HG02798 (cell line): ENCODE measurements around the gene CLEC18A.

Experiments used
- ATAC-seq: cut with Tn5 transposase; IDR thresholded peaks from one replicate; pipeline ENCODE4 v1.9.1; 2021; ENCODE audit warnings: mild to moderate bottlenecking; ENCODE audit not compliant: unreplicated experiment, poor library complexity

The CLEC18A gene

DNA sequence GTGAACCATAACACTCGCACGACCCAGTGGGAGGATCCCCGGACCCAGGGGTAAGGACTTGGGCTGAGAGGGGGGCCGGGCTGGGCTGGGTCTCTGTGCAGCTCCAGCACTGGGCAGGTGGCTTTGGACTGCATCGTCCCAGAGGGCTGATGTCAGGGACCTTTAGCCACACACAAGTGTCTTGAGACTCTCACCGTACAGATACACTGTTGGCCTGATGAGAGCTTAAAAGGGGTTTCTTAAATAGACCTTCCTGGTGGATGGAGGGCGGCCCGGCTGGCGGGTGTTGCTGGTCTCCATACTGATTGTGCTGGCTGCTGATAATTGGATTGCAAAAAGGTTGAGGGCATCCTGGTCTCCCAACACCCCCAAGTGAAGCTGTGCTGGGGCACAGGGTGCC, 21.7 kb upstream of the CLEC18A start:
- ATAC-seq: no peak

DNA sequence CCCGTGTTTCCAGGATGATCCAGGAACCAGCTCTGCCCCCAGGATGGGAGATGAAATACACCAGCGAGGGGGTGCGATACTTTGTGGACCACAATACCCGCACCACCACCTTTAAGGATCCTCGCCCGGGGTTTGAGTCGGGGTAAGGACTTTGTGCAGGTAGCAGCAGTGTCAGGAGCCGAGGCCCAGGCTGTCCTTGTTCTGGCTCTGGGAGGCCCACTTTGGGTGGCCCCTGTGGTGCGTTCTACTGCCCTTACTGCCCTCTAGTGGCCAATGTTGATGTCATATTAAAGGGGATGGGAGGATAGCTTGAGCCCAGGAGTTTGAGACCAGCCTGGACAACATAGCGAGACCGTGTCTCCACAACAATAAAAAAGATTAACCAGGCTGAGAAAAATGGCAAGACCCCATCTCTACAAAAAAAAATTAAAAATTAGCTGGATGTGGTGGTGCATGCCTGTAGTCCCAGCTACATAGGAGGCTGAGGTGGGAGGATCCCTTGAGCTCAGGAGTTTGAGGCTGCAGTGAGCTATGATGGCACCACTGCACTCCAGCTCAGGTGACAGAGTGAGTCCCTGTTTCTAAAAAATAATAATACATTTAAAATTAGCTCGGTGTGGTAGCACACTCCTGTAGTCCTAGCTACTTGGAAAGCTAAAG, 20.9 kb upstream of the CLEC18A start:
- ATAC-seq: peak; percentile 53

DNA sequence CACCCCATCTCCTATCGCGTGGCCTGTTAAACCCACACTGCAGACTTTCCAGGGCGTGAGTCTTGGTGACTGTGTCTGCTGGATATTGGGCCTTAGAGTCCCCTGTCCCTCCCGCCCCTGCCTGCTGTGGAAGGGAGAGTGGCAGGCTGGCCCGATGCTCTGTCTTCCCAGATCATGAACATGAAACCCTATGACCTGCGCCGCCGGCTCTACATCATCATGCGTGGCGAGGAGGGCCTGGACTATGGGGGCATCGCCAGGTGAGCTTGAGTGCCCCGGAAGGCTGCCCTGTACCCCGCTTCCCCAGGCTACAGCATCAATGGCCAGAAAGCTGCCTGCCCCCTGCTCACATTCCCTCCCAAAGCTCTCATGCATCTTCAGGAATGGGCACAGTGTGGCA, 19.5 kb upstream of the CLEC18A start:
- ATAC-seq: no peak

DNA sequence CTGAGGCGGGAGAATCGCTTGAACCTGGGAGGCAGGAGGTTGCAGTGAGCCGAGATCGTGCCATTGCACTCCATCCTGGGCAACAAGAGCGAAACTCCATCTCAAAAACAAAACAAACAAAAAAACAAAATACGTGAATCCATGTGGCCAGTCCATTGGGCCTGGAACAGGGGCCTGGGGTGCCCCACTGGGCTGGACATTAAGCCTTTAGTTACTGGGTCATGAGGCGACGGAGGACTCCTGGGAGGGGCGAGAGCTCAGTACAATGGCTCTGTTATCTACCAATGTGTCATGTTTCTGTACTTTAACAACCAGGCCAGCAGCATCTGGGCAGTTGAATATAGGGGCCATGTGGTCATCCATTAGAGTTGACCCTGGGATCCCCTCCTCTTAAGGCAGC, 18.9 kb upstream of the CLEC18A start:
- no peak for ATAC-seq

DNA sequence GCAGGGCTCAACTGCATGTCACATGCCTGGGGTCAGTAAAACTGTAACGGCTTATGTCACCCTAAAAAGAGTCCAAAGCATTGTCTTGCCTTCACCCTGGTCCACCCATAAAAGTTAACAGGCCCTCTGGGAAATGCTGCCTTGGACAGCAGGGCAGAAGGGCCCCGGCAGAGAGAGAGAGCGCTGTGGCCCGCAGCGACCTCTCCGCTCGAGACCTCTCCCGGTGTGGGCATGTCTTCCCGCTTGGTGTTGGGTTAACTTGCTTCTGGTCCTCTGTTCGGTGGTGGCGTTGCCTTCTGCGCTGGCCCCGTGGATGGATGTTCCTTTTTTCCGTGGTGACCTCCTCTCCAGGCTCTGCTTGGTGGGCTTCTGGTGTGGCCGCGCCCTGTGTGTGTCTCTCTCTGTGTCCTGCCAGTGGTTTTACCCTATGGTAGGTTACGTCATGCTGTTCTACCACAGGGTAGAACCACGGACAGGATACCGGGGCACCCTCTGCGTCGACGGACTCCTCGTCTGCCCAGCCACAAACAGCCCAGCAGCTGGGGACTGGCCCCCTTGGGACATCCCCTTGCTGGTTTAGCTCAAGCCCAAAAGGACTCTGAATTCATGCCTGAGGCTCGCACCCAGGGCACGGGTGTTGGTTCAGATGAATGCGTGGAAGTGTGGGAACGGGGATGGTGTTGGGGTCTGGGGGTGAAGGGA, 18.3 kb upstream of the CLEC18A start:
- no peak for ATAC-seq

DNA sequence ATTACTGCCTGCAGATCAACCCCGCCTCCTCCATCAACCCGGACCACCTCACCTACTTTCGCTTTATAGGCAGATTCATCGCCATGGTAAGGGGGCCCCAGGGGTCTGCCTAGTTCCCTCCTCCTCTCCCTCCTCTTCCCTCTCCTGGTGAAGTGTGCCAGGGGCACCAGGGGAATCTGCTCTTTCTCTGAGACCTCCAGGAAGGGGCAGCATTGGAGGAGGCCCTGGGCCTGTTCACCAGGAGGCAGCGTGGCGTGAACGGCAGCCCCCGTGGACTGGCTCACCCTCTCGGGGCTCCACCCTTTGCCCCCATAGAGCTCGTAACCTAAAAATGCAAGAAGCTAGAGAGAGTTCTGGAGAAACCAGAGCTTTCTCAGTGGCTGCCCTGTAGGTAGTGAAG, 17.1 kb upstream of the CLEC18A start:
- ATAC-seq: no peak

DNA sequence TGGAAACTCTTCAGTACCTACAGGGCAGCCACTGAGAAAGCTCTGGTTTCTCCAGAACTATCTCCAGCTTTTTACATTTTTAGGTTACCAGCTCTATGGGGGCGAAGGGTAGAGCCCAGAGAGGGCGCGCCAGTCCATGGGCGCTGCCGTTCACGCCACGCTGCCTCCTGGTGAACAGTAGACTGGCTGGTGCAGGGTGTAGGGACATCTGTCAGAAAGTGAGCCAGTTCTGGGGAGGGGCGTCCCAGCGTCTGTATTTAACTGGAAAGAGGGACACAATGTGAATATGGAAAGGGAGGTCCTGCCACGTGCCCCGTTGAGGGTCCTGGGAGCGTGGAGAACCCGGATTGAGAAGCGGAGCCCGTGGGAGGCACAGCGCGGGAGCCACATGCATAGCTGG, 16.4 kb upstream of the CLEC18A start:
- no peak for ATAC-seq

DNA sequence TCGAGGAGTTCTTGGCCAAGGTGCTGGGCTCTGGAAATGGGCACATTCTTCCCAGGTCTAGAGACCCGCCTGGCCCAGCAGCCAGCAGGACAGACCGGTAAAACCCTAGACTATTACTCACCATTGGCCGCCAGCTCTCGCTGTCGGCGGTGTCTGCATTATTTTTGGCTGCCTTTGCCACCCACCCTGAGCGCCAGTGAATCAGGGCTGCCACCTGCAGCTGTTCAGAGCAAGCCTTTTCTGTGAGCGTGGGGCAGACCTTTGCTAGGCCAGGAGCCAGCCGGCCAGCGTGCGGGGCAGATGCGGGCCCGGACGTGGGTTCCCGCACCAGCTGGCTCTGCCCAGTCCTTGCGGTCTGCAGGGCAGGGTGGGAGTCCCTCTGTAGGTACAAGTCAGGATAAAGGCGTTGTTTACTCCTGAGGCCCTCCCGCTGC, 15.8 kb upstream of the CLEC18A start:
- no peak for ATAC-seq

DNA sequence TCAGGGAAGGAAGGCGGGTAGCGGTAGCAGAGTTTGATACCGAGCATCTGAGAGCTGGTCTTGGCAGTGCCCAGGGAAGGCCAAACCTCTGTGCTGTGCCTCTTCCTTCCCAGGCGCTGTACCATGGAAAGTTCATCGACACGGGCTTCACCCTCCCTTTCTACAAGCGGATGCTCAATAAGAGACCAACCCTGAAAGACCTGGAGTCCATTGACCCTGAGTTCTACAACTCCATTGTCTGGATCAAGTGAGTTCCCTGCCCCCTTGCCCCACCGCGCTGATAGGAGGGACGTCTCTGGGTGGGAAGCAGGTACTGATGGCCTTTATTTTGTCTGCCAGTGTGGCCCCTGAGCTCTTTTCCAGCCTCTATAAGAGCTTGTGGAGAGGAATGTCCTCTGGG, 15.4 kb upstream of the CLEC18A start:
- no peak for ATAC-seq

DNA sequence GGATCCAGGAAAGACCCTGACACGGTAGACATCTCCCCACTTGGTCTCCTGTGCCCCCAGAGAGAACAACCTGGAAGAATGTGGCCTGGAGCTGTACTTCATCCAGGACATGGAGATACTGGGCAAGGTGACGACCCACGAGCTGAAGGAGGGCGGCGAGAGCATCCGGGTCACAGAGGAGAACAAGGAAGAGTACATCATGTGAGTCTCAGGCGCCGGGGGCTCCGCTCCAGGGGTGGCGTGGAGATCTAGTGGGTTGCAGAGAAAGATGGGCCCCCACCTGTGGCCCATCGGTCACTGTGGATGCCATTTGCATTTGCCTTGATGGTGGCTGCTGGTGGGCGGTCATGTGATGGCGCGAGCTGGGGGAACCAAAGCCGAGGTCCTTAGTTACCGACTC, 14.9 kb upstream of the CLEC18A start:
- ATAC-seq: no peak

DNA sequence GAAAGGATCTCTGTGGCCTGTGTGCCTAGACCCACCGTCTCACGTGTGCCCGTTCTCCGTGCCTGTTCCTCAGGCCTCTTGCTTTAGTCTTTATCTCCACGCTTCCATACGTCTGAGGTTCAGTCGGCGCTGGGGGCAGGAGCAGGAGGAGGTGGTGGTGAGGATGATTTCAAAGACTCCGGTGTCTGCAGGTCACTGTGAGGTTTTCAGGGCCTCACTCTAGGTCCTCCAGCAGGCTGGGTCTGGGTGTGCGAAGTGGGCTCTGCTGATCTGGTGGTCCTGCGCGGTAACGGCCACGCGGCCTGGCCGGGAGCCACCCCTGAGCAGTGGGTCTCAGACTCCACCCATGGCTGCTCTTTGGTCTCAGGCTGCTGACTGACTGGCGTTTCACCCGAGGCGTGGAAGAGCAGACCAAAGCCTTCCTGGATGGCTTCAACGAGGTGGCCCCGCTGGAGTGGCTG, 14.4 kb upstream of the CLEC18A start:
- ATAC-seq: no peak

DNA sequence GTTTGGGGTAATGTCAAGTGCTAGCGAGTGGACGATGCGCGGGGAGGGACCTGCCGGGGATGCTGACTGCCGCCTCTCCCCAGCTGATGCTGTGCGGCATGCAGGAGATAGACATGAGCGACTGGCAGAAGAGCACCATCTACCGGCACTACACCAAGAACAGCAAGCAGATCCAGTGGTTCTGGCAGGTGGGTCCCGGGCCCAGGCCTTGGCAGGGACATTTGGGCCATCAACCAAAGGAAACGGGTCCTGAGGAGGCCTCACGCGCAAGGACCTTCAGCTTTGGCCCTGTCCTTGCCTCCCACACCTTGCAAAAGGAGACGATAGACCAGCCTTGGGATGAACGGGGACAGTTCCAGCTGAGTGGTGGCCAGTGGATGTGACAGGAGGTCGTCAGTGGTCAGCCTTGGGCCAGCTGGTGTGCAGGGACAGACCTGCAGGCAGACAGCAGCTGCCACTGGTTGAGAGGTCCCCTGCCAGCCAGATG, 13.6 kb upstream of the CLEC18A start:
- ATAC-seq: no peak

DNA sequence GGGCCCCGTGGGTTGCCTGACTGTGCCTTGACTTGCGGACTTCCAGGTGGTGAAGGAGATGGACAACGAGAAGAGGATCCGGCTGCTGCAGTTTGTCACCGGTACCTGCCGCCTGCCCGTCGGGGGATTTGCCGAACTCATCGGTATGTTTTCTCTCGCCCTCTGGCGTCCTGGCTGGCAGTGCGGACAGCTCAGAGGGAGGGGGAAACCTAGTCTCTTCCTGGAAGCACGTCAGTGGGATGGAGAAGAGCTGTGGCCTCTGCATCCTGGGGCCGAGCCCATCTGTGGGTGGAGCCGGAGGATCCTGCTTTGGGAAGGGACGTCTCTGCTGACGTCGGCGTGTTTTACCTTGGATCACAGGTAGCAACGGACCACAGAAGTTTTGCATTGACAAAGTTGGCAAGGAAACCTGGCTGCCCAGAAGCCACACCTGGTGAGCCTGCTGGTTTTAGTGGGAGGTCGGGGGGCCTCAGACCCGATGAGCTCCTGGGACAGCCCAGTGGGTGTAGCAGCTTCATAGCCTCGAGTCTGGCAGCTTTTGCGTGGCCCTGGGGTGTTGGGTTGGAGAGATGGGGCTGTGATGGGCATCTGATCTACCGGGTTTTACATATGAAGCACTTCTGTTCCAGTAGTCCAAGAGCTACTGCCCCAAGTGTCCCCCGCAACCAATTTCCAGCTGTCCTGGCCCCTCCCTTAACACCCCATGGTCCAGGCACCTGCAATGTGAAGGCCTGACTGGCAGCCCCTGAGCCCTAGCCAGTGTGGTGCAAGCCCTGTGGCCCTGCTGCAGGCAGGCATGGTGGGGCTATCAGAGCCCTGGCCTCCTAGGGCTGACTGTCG, 11.9 kb upstream of the CLEC18A start:
- ATAC-seq: no peak

DNA sequence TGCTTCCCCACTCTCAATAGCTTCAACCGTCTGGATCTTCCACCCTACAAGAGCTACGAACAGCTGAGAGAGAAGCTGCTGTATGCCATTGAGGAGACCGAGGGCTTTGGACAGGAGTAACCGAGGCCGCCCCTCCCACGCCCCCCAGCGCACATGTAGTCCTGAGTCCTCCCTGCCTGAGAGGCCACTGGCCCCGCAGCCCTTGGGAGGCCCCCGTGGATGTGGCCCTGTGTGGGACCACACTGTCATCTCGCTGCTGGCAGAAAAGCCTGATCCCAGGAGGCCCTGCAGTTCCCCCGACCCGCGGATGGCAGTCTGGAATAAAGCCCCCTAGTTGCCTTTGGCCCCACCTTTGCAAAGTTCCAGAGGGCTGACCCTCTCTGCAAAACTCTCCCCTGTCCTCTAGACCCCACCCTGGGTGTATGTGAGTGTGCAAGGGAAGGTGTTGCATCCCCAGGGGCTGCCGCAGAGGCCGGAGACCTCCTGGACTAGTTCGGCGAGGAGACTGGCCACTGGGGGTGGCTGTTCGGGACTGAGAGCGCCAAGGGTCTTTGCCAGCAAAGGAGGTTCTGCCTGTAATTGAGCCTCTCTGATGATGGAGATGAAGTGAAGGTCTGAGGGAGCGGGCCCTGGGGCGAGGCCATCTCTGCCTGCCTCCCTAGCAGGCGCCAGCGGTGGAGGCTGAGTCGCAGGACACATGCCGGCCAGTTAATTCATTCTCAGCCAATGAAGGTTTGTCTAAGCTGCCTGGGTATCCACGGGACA, 11.1 kb upstream of the CLEC18A start:
- no peak for ATAC-seq

DNA sequence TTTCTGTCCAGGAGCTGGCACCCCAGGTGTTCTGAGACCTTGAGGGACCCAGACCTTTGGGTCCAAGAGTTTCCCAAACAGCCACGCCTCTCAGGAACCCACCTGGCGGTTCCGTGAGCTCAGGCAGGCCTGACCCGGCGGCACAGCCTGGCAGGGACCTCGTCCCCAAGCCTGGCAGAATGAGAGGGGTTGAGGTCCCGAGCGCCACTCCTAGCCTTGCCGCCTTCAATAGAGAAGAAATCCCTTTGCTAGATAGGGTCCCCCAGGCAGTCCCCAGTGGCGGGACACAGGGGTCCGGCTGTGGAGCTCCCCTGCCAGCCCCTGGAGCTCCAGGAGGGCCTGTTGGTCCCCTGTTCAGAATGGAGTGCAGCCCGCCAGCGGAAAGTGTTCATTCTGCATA, 10.5 kb upstream of the CLEC18A start:
- ATAC-seq: no peak

DNA sequence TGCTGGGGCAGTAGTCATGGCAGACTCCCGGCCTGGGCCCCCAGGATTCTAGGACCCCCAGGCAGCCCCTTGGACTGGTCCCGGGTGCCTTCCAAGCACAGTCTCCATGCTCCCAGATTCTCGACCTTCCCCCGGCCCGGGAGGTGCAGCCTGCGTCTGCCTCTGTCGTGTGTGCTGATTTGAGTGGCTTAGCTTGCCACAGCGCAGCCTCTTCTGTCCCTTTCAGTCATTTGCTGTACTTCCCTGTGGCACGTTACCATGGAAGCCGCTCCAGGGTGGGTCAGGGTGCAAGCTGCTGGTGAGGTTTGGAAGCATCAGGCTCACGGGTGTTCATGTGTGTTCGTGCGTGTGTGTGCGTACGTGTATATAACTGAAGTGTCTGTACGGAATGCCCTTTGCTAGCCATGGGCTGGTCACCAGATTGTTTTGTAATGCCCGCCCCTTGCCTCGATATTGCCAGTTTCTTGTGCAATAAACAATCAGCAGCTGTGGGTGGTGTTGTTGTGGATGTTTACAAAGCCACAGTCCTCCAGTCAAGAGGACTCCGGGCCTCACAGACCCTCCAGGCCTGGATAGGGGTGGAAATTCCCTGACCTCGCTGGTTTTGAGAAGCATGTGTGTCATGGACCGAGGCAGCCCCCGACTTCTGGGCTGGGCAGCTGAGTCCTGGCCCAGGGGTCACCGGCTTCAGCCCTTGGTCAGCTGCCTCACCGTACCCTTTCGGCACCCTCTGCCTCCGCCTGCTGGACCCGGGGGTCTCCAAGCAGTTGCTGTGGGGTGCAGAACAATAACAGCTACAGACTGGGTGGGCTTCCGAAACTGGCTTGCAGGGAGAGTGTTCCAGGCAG, 9.7 kb upstream of the CLEC18A start:
- ATAC-seq: no peak

DNA sequence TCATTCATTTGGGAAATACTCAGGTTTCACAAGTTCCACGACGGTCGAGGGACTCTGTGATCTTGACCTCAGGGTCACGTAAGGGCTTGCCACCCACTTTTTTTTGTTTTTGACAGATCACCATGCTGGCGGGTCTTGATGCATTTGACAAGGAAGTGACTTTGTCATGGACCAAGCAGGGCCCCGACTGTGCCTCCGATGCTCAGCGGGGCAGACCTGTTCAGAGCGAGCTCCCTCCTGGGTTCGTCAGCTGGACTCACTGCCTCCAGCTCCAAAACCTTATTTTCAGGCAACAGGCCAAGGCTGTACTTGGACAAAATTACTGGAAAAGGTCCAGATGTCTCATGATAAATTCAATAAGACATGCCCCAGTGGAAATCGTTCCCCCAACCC, 9.0 kb upstream of the CLEC18A start:
- no peak for ATAC-seq

DNA sequence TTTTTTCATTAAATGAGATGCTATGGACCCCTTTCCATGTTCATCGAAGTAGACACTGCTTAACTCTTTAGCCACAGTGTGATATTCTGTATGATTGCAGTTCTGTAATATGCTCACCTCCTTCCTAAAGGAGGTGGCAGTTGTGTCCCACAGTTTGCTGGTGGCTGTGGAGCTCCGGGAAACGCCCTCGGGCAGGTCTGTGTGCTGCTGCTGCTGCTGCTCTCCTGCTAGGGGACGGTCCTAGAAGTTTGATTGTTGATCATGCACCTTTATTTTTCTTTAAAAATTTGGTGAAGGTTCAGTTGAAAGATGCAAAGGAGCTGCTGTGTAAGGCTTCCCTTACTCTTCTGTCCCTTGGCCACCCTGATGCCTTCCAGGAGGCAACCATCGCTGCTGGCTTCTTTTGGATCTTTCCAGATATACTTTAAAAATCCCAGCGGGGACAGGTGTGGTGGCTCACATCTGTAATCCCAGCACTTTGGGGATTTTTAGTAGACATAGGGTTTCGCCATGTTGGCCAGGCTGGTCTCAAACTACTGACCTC, 8.4 kb upstream of the CLEC18A start:
- no peak for ATAC-seq
